Measurements from ENCODE around the gene NAPB.

DNA sequence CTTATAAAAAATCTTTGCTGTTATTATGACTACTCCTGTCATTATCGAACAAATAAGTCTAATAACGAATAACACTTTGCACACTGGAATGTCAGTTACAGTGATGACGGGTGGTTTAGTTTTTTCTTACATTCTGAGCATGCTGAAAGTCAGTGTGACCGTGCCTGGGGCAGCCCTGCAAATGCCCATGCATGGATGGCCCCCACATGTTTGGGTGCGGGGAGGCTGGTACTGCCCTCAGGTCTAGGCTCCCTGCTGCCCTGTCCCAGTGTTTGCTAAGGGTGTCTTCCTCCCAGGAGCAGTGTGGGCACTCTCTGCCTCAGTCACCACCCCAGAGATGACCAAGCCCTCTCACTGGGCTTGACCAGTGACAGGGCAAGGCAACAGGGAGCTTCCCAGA lies 21.1 kb upstream of the NAPB start:
- TF ChIP-seq, protein P1, sequence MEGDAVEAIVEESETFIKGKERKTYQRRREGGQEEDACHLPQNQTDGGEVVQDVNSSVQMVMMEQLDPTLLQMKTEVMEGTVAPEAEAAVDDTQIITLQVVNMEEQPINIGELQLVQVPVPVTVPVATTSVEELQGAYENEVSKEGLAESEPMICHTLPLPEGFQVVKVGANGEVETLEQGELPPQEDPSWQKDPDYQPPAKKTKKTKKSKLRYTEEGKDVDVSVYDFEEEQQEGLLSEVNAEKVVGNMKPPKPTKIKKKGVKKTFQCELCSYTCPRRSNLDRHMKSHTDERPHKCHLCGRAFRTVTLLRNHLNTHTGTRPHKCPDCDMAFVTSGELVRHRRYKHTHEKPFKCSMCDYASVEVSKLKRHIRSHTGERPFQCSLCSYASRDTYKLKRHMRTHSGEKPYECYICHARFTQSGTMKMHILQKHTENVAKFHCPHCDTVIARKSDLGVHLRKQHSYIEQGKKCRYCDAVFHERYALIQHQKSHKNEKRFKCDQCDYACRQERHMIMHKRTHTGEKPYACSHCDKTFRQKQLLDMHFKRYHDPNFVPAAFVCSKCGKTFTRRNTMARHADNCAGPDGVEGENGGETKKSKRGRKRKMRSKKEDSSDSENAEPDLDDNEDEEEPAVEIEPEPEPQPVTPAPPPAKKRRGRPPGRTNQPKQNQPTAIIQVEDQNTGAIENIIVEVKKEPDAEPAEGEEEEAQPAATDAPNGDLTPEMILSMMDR (IDR thresholded peaks at IDR 0.05; ENCODE audit: low read length): no peak
- TF ChIP-seq EZH2 (IDR thresholded peaks at IDR 0.05; ENCODE audit: borderline replicate concordance, low read length): no peak
